Measurements from ENCODE around the gene ANAPC1.
"Not testable (repeated sequence)": the region's sequence is repeated elsewhere in the genome, so short reads cannot be mapped to it uniquely, and the experiment has no call there.

- not testable (repeated sequence) for TF ChIP-seq CTCF, POLR2A (IDR thresholded peaks at IDR 0.05)
These were observed 123.2 kb downstream of the ANAPC1 start for GRCh38 chr2:111760697-111761284.

All from right lobe of liver (tissue), 4 donors.